Measurements from ENCODE around the gene FXYD1. TPM values are rescaled to one million over a fixed set of nuclear protein-coding genes. Genes with fewer than 3 reads are reported as not detected.

Gene FXYD1
- total RNA-seq, 1 donor = 0.42 TPM

- H3K4me3 ChIP-seq (ENCODE audit: low read length) = no peak overlapping the region
- H3K27me3 ChIP-seq (ENCODE audit: insufficient read depth, low read length) = no peaks in the 10 kb centered on the region
- H3K9me3 ChIP-seq (ENCODE audit: low read depth, low read length) = no peaks in the 10 kb centered on the region
- peaks cover 48% of the 10 kb centered on the region for H3K4me1 ChIP-seq (ENCODE audit: insufficient read depth, low read length)
These were observed 28.9 kb downstream of the FXYD1 start for GRCh38 chr19:35167251-35168119.

- Histone ChIP-seq H3K4me3 (ENCODE audit: low read length) (no peak overlapping the region), H3K27me3 (ENCODE audit: insufficient read depth, low read length) (no peaks in the 10 kb centered on the region), H3K4me1 (ENCODE audit: insufficient read depth, low read length) (peaks cover 53% of the 10 kb centered on the region), H3K9me3 (ENCODE audit: low read depth, low read length) (no peaks in the 10 kb centered on the region)
These were observed 29.6 kb downstream of the FXYD1 start for GRCh38 chr19:35168196-35168595.

- Histone ChIP-seq H3K27me3 (ENCODE audit: insufficient read depth, low read length) (no peaks in the 10 kb centered on the region), H3K9me3 (ENCODE audit: low read depth, low read length) (no peaks in the 10 kb centered on the region), H3K4me3 (ENCODE audit: low read length) (no peak overlapping the region), H3K4me1 (ENCODE audit: insufficient read depth, low read length) (peaks cover 53% of the 10 kb centered on the region)
These were observed 30.8 kb downstream of the FXYD1 start for GRCh38 chr19:35169221-35169995.

DNA sequence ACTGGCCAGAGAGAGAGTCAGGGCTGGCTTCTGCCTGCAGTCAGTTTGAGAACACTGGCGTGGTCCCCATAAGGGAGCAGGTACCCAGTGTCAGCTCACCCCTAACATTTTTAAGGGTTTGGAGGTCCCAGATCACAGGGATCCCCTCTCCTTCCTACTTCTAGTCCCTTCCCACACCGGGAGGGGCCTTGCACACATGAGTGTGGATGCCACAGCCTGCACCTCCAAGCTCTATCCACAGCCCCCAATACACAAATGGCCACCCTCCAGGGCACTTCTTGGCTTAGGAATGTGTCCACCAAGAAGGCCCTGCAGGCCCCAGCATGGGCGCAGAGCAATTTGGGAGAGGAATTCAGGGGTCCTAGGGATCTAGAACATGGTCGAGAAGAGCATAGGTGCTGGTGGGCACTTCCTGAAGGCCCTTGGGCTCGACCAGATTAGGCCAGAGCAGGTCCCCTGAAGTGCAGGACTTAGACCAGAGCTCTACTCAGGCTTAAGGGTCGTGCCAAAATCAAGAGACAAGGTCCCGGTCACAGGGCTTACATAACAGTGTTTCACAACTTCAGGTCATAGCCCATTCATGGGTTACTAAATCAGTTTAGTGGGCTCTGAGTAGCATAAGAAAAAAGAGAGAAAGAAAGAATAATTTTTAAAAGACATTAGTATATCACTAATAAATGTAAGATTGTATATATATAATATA lies 31.9 kb downstream of the FXYD1 start:
- Histone ChIP-seq H3K9me3 (ENCODE audit: low read depth, low read length) (no peaks in the 10 kb centered on the region), H3K4me3 (ENCODE audit: low read length) (no peak overlapping the region), H3K4me1 (ENCODE audit: insufficient read depth, low read length) (peaks cover 59% of the 10 kb centered on the region), H3K27me3 (ENCODE audit: insufficient read depth, low read length) (no peaks in the 10 kb centered on the region)

DNA sequence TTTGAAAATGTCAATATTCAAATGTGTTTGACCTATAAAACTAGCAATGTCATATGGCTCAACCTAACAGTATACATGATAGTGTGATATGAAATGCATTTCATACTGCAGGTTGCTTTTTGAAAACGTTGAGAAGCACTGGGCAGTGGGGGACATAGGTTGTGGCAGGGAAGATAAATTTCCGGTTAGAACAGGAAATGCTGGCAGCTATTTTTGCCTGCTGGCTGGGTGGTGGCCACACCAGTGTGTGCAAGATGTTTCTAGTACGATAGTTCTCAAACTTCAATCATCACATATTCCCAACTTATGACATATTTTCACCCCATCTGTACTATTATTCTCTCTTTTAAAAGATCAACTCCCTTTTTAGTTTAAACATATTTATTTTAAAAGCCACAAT lies 33.1 kb downstream of the FXYD1 start:
- Histone ChIP-seq H3K27me3 (ENCODE audit: insufficient read depth, low read length) (no peaks in the 10 kb centered on the region), H3K4me1 (ENCODE audit: insufficient read depth, low read length) (peaks cover 65% of the 10 kb centered on the region), H3K9me3 (ENCODE audit: low read depth, low read length) (no peaks in the 10 kb centered on the region), H3K4me3 (ENCODE audit: low read length) (no peak overlapping the region)

DNA sequence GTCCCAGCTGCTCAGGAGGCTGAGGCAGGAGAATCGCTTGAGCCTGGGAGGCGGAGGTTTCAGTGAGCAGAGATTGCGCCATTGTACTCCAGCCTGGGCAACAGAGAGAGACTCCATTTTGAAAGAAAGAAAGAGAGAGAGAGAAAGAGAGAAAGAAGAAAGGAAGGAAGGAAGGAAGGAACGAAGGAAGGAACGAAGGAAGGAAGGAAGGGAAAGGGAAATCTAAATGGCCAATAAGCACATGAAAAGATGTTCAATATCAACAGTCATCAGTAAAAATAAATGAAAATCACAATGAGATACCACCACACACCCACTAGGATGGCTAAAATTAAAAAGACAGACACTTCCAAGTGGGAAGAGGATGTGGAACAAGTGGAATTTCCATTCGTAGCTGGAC lies 35.6 kb downstream of the FXYD1 start:
- no peaks in the 10 kb centered on the region for H3K9me3 ChIP-seq (ENCODE audit: low read depth, low read length)
- H3K27me3 ChIP-seq (ENCODE audit: insufficient read depth, low read length) = no peaks in the 10 kb centered on the region
- H3K4me1 ChIP-seq (ENCODE audit: insufficient read depth, low read length) = peaks cover 45% of the 10 kb centered on the region
- no peak overlapping the region for H3K4me3 ChIP-seq (ENCODE audit: low read length)

DNA sequence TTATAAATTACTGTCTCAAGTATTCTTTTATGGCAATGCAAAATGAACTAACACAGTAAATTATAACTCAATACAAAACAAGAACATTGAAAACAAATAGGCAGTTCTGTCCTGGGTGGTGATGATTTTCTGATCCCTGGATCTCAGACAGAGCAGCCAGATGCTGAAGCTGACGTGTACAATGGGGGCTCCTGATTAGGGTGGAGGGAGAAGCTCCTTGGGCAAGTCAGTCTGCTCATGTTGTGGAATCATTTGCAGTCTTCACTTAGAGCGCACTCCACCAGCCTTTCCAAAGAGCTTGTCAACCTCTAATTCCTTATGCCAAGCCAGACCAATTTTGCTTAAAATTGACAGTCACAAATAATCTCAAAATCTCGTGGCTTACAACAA lies 37.6 kb downstream of the FXYD1 start:
- Histone ChIP-seq H3K4me1 (ENCODE audit: insufficient read depth, low read length) (peaks cover 34% of the 10 kb centered on the region), H3K4me3 (ENCODE audit: low read length) (no peak overlapping the region), H3K27me3 (ENCODE audit: insufficient read depth, low read length) (no peaks in the 10 kb centered on the region), H3K9me3 (ENCODE audit: low read depth, low read length) (no peaks in the 10 kb centered on the region)

GRCh38 chr19:35177377-35178274 lies 39.0 kb downstream of the FXYD1 start:
- H3K27me3 ChIP-seq (ENCODE audit: insufficient read depth, low read length) = no peaks in the 10 kb centered on the region

GRCh38 chr19:35178701-35179100 lies 40.1 kb downstream of the FXYD1 start:
- Histone ChIP-seq H3K27me3 (ENCODE audit: insufficient read depth, low read length) (no peaks in the 10 kb centered on the region), H3K4me3 (ENCODE audit: low read length) (no peak overlapping the region), H3K9me3 (ENCODE audit: low read depth, low read length) (no peaks in the 10 kb centered on the region), H3K4me1 (ENCODE audit: insufficient read depth, low read length) (peaks cover 15% of the 10 kb centered on the region)

More at GRCh38 chr19:35177377-35178274, 39.0 kb downstream of the FXYD1 start:
- Histone ChIP-seq H3K9me3 (ENCODE audit: low read depth, low read length) (no peaks in the 10 kb centered on the region), H3K4me3 (ENCODE audit: low read length) (no peak overlapping the region), H3K4me1 (ENCODE audit: insufficient read depth, low read length) (peaks cover 20% of the 10 kb centered on the region)

DNA sequence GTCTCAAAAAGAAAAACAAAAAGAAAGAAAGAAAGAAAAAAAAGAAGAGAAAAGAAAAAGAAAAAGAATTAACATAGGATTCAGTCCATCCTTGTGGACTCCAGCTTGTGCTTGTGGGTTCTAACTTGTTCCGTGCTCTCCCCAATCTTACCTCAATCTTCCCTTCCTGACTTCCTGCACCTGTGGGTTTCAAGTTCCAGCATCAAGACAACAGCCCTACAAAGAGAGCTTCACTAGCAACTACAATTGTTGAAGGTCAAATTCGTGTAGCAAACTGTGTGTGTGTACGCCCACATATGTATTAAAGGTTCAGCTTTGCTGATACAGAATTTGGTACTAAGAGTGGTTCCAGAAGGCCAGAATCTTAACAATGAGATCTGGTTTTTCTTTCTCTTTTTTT lies 41.2 kb downstream of the FXYD1 start:
- no peaks in the 10 kb centered on the region for H3K27me3 ChIP-seq (ENCODE audit: insufficient read depth, low read length)
- no peaks in the 10 kb centered on the region for H3K9me3 ChIP-seq (ENCODE audit: low read depth, low read length)

DNA sequence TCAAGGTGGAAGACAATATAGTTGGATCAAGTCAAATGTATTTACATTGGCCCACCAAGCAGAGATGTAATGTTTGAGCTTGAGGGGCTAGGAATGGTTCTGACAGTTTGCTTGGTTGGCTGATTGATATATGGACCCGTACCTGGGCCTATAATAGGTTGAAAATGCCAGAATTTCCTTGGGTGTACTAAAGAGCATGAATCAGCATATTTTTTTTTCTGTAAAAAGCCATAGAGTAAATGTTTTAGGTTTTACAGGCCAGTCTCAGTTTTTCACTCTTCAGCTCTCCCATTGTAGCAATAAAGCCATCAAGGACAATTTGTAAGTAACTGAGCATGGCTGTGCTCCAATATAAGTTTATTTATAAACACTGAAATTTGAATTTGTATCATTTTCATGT lies 42.8 kb downstream of the FXYD1 start:
- peaks cover 1% of the 10 kb centered on the region for H3K4me1 ChIP-seq (ENCODE audit: insufficient read depth, low read length)
- no peaks in the 10 kb centered on the region for H3K9me3 ChIP-seq (ENCODE audit: low read depth, low read length)
- no peak overlapping the region for H3K4me3 ChIP-seq (ENCODE audit: low read length)
- H3K27me3 ChIP-seq (ENCODE audit: insufficient read depth, low read length) = no peaks in the 10 kb centered on the region

More for the DNA sequence above, 41.2 kb downstream of the FXYD1 start:
- Histone ChIP-seq H3K4me1 (ENCODE audit: insufficient read depth, low read length) (peaks cover 15% of the 10 kb centered on the region), H3K4me3 (ENCODE audit: low read length) (no peak overlapping the region)

DNA sequence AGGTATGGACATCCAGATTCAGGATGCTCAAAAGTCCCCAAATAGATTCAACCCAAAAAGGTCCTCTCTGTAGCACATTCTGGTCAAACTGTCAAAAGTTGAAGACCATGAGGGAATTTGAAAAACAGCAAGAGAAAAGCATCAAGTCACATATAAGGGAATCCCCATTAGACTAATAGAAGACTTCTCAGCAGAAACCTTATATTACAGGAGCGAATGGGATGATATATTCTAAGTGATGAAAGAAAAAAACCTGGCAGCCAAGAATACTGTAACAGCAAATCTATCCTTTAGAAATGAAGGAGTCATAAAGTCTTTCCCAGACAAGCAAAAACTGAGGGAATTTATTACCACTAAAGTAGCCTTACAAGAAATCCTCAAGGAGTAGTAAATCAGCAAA lies 45.6 kb downstream of the FXYD1 start:
- no peaks in the 10 kb centered on the region for H3K27me3 ChIP-seq (ENCODE audit: insufficient read depth, low read length)

GRCh38 chr19:35184884-35185283 lies 46.3 kb downstream of the FXYD1 start:
- H3K9me3 ChIP-seq (ENCODE audit: low read depth, low read length) = no peaks in the 10 kb centered on the region
- no peak overlapping the region for H3K4me3 ChIP-seq (ENCODE audit: low read length)
- H3K27me3 ChIP-seq (ENCODE audit: insufficient read depth, low read length) = no peaks in the 10 kb centered on the region
- no peaks in the 10 kb centered on the region for H3K4me1 ChIP-seq (ENCODE audit: insufficient read depth, low read length)

More for the DNA sequence above, 45.6 kb downstream of the FXYD1 start:
- Histone ChIP-seq H3K4me1 (ENCODE audit: insufficient read depth, low read length) (no peaks in the 10 kb centered on the region), H3K9me3 (ENCODE audit: low read depth, low read length) (no peaks in the 10 kb centered on the region), H3K4me3 (ENCODE audit: low read length) (no peak overlapping the region)

Data from mononuclear cell (primary cell).